GM23338 (cell line): ENCODE results near the gene SERGEF.

Experiments used
- CREB1 ChIP-seq: fragments of 250-450 bp; sonication (Bioruptor Pico); IDR thresholded peaks from 2 replicates; pipeline ENCODE4 v1.5.0; 2020; ENCODE audit warnings: low read depth, mild to moderate bottlenecking, moderate library complexity
- EZH2 ChIP-seq: fragments of 200-600 bp; sonication (generic); IDR thresholded peaks from one replicate; pipeline ENCODE4 v1.8.0; 2017; ENCODE audit warnings: antibody characterized with exemption, mild to moderate bottlenecking, low read depth; ENCODE audit not compliant: unreplicated experiment
- JUNB ChIP-seq: IDR thresholded peaks from one replicate; pipeline ENCODE4 v1.6.1; 2016; ENCODE audit warnings: antibody characterized with exemption; ENCODE audit not compliant: unreplicated experiment
- NANOG ChIP-seq: IDR thresholded peaks from 2 replicates; pipeline ENCODE4 v1.6.1; 2016; ENCODE audit warnings: antibody characterized with exemption, borderline replicate concordance
- POLR2AphosphoS5 ChIP-seq: IDR thresholded peaks from 2 replicates; pipeline ENCODE4 v1.6.1; 2016; ENCODE audit warnings: antibody characterized with exemption, low read depth
- TF ChIP-seq, protein P1 (sequence below), 2 experiments: fragments of 200-600 bp in 1 of 2; sonication (generic) in 1 of 2; conservative IDR thresholded peaks; 2 replicates each; pipeline versions ENCODE4 v1.5.1 to v1.6.1; 2016 to 2017; ENCODE audit warnings: antibody characterized with exemption in 2 of 2, low read depth in 2 of 2, mild to moderate bottlenecking in 2 of 2, moderate library complexity in 1 of 2

DNA sequence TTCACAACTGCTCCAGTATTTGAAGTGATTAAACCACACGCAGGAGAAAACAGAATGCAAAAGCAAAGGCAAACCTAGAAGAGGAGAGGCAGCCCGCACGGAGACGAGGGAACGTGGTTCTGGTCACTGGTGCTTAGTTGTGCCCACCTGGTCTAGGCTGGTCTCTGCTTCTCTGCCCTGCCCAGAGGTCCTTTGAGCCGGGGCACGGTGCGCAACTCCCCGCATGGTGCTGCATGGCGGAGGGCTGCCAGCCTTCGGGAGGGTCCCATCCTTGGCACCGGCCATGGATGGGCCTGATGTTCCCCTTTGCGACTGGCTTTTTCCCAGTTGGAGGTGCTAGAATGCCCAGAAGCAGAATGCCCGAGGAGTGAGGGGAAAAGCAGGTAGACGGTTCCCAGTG is 232.2 kb downstream of the SERGEF start:
- TF ChIP-seq, protein P1, sequence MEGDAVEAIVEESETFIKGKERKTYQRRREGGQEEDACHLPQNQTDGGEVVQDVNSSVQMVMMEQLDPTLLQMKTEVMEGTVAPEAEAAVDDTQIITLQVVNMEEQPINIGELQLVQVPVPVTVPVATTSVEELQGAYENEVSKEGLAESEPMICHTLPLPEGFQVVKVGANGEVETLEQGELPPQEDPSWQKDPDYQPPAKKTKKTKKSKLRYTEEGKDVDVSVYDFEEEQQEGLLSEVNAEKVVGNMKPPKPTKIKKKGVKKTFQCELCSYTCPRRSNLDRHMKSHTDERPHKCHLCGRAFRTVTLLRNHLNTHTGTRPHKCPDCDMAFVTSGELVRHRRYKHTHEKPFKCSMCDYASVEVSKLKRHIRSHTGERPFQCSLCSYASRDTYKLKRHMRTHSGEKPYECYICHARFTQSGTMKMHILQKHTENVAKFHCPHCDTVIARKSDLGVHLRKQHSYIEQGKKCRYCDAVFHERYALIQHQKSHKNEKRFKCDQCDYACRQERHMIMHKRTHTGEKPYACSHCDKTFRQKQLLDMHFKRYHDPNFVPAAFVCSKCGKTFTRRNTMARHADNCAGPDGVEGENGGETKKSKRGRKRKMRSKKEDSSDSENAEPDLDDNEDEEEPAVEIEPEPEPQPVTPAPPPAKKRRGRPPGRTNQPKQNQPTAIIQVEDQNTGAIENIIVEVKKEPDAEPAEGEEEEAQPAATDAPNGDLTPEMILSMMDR (conservative IDR thresholded peaks at IDR 0.05; ENCODE audit: low read depth in 2 of 2): no peak
- TF ChIP-seq EZH2: no peak
- TF ChIP-seq JUNB: no peak
- TF ChIP-seq POLR2AphosphoS5: no peak
- TF ChIP-seq CREB1: no peak
- no peak for TF ChIP-seq NANOG
